Measurements from ENCODE around the gene CBX6. TPM values are rescaled to one million over a fixed set of nuclear protein-coding genes. Genes with fewer than 3 reads are reported as not detected.

CBX6 gene
- total and polyA plus RNA-seq, 8 donors, result 8.9 to 46.0 (median 25.9) TPM

- peaks cover 0 to 43% (median 19%) of the 10 kb centered on the region in 3 donors for H3K27me3 ChIP-seq
Observed at GRCh38 chr22:38842512-38843200, 29.4 kb downstream of the CBX6 start.

GRCh38 chr22:38841635-38842034, 30.4 kb downstream of the CBX6 start:
- peaks cover 0 to 43% (median 19%) of the 10 kb centered on the region in 3 donors for H3K27me3 ChIP-seq
- no peaks in the 10 kb centered on the region for H3K36me3 ChIP-seq
- 71 to 81% (median 78%) methylated on average over 5 of the region's 5 CpGs for WGBS, 5 donors
- DNase-seq, result no peak
- peaks cover 10 to 36% (median 27%) of the 10 kb centered on the region in 4 donors for H3K4me1 ChIP-seq
- no peak overlapping the region for H3K27ac ChIP-seq
- no peak overlapping the region for H3K4me3 ChIP-seq
- no peaks in the 10 kb centered on the region for H3K9me3 ChIP-seq
- intact Hi-C loops (cut with DNase I; ENCODE audit: low total_unique reads), result no loop called here
- TF ChIP-seq POLR2AphosphoS5 (IDR thresholded peaks at IDR 0.05) (no peak), POLR2A (IDR thresholded peaks at IDR 0.05) (no peak), EP300 (IDR thresholded peaks at IDR 0.05) (no peak)
- TF ChIP-seq, protein P1, sequence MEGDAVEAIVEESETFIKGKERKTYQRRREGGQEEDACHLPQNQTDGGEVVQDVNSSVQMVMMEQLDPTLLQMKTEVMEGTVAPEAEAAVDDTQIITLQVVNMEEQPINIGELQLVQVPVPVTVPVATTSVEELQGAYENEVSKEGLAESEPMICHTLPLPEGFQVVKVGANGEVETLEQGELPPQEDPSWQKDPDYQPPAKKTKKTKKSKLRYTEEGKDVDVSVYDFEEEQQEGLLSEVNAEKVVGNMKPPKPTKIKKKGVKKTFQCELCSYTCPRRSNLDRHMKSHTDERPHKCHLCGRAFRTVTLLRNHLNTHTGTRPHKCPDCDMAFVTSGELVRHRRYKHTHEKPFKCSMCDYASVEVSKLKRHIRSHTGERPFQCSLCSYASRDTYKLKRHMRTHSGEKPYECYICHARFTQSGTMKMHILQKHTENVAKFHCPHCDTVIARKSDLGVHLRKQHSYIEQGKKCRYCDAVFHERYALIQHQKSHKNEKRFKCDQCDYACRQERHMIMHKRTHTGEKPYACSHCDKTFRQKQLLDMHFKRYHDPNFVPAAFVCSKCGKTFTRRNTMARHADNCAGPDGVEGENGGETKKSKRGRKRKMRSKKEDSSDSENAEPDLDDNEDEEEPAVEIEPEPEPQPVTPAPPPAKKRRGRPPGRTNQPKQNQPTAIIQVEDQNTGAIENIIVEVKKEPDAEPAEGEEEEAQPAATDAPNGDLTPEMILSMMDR (IDR thresholded peaks at IDR 0.05), result no peak

More at GRCh38 chr22:38842512-38843200, 29.4 kb downstream of the CBX6 start:
- H3K27ac ChIP-seq, result peak overlapping the region in 4 of 5 donors; percentile 62 to 86 (median 75)
- H3K36me3 ChIP-seq, result no peaks in the 10 kb centered on the region
- intact Hi-C loops (cut with DNase I; ENCODE audit: low total_unique reads), result no loop called here
- no peaks in the 10 kb centered on the region for H3K9me3 ChIP-seq
- peaks cover 10 to 36% (median 27%) of the 10 kb centered on the region in 4 donors for H3K4me1 ChIP-seq
- no peak for DNase-seq
- peak overlapping the region; percentile 48 to 60 (median 56) for H3K4me3 ChIP-seq
- TF ChIP-seq, protein P1 (IDR thresholded peaks at IDR 0.05), result no peak
- TF ChIP-seq POLR2A (IDR thresholded peaks at IDR 0.05) (no peak), EP300 (IDR thresholded peaks at IDR 0.05) (no peak), POLR2AphosphoS5 (IDR thresholded peaks at IDR 0.05) (no peak)
- 21 to 68% (median 24%) methylated on average over 8 to 34 of the region's 34 CpGs for WGBS, 5 donors

DNA sequence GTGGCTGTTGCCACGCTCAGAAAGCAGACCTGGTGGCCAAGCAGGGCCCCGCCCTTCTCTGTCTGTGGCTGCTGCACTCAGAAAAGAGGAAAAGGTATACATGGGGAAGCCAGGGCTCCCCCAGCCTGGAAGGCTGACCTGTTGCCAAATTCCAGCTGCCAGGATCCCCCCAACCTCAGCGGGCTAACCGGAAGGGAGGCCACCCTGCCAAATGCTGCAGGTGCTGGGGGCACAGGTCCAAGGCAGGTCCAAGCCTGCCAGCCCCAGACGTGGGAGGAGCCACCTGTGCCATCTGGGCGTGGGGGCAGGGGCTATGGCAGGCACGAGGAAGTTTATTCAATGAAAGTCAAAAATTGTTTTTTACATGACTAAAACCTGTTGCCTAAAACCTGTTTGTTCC, 30.8 kb downstream of the CBX6 start:
- intact Hi-C loops (cut with DNase I; ENCODE audit: low total_unique reads), result no loop called here
- H3K36me3 ChIP-seq, result no peaks in the 10 kb centered on the region
- TF ChIP-seq POLR2AphosphoS5 (IDR thresholded peaks at IDR 0.05) (no peak), EP300 (IDR thresholded peaks at IDR 0.05) (no peak), POLR2A (IDR thresholded peaks at IDR 0.05) (no peak)
- TF ChIP-seq, protein P1 (IDR thresholded peaks at IDR 0.05), result no peak
- H3K9me3 ChIP-seq, result no peaks in the 10 kb centered on the region
- no peak overlapping the region for H3K27ac ChIP-seq
- H3K4me1 ChIP-seq, result peaks cover 10 to 36% (median 27%) of the 10 kb centered on the region in 4 donors
- DNase-seq, result peak in 1 of 2 donors; percentile 69
- 21 to 50% (median 30%) methylated on average over 7 of the region's 7 CpGs for WGBS, 5 donors
- no peak overlapping the region for H3K4me3 ChIP-seq
- peaks cover 0 to 43% (median 19%) of the 10 kb centered on the region in 3 donors for H3K27me3 ChIP-seq

DNA sequence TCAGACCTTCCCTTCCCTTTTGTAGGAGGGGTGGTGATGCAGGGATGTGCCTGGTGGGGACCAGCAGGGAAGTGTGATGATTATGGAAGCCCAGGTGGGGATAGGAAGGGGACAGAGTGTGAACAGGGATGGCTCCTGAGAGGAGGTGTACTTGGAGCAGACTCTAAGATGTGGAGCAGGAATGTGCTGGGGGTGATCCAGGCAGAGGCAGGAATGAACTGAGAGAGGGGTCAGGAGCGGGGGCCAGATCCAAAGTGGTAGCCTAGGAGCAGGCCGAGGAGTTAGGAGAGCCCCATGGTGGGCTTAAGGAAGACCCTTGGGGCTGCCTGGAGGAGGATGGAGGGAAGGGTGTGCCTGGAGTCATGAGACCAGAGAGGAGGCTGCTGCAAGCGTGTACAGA, 31.9 kb downstream of the CBX6 start:
- TF ChIP-seq POLR2A (IDR thresholded peaks at IDR 0.05), result no peak
- TF ChIP-seq, protein P1 (IDR thresholded peaks at IDR 0.05), result no peak
- TF ChIP-seq EP300 (IDR thresholded peaks at IDR 0.05), result no peak
- H3K4me1 ChIP-seq, result peaks cover 10 to 36% (median 27%) of the 10 kb centered on the region in 4 donors
- no peaks in the 10 kb centered on the region for H3K36me3 ChIP-seq
- H3K9me3 ChIP-seq, result no peaks in the 10 kb centered on the region
- intact Hi-C loops (cut with DNase I; ENCODE audit: low total_unique reads), result no loop called here
- H3K27ac ChIP-seq, result no peak overlapping the region
- no peak for DNase-seq
- whole genome bisulfite sequencing, 5 donors, result 82 to 94% (median 89%) methylated on average over 3 of the region's 3 CpGs
- H3K4me3 ChIP-seq, result no peak overlapping the region
- H3K27me3 ChIP-seq, result peaks cover 0 to 38% (median 19%) of the 10 kb centered on the region in 3 donors
